NCI-H2171 treated with DMSO at 0.1 percent for 48 hours (cell line): ENCODE measurements around the gene KCNIP4.
"Not testable (repeated sequence)": the region's sequence is repeated elsewhere in the genome, so short reads cannot be mapped to it uniquely, and the experiment has no call there.

ENCODE experiments used
- DNase-seq: peaks from one replicate; lab custom pipeline; 2025; lab: John Stamatoyannopoulos, UW

KCNIP4 gene

DNA sequence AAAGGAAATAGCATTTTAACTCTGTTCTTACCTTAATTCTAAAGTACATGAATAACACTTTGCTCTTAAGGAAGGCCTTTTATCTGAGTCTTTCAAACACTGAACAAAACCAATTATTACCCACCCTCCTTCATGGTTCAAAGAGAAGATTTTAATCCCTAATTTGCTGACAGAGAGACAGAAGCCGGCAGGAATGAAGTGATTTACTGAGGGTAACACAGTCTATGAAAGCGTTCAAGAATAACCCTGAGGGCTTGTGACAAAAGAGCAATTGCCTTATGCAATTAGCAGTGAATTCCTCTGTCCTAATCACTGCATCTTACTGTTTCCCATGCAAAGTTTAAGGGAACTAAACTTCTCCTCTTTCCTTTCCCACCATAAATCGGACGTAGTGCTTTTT is 1104.3 kb downstream of the KCNIP4 start:
- no peak for DNase-seq

DNA sequence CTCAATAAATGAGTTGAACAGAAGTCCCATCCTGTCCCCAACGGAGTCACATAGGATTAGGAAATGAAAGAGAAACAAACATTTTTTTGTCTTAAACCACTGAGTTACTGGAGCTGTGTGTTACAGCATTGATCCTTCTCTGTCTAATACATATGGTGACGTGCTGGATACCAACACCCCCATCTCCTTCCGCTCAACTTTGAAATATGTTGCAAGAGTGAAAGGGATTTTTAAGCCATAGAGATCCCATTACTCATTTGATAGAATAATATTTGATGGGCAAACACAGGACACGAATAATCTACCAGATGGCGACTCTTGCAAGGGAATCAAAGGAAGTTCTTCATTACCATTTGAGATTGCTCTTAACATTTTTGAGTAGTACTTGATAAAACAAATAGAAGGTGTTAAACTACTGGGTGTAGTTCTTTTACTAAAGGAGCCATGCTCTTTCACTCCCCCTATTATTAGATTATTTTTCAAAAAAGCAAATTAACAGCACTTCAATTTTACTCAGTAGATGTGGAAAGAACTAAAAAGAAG is 1107.9 kb downstream of the KCNIP4 start:
- DNase-seq, result no peak

DNA sequence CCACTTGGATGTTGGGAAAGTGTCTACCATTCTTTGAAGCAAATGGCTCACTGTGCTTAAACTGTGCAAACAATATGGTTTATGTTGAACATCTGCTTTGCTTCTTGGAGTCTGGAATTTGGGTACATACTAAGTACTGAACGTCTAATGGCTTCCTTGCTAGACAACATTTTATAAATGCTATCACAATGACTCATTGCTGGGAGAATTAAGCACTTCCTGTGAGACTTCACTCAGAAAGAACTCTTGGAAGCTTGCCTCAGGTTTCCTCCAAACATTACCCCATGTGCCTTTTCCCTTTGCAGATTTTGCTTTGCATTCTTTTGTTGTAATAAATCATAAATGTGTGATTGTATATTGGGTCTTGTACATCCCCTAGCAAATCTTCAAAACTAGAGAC is 1108.6 kb downstream of the KCNIP4 start:
- no peak for DNase-seq

DNA sequence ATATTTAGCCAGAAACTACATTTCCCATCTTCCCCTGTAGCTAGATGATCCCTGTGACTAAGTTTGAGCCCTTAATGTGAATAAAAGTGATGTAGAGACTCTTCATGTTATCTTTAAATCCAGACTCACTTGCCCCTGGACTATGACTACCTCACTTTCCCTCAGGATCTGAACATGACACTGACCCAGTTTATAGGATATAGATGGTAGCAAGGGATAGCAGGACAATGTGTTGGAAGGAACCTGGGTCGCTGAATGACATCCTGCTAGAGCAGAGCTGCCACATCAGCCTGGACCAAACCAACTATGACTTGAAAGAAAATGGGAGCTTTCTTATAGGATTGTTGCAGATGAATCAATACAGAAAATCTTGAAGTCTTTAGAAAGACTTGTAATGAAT is 1110.1 kb downstream of the KCNIP4 start:
- no peak for DNase-seq

DNA sequence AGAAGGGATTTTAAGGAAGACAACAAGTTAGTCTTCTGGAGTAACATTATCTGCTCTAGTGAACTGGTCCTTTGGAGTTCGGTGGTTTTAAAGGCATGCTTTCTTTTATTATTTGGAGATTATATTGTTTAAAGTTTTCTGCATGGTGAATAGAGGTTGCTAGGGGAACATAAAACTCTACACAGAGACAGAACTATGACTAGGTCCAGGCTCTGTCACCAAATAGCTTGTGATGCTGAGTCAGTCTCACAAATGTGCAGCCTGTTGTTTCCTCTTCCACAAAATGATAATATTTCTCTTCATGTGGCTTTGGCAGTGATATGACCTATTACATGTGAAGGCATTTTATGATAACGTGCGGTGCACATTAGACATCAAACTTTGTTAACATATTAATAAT is 1115.7 kb downstream of the KCNIP4 start:
- no peak for DNase-seq

DNA sequence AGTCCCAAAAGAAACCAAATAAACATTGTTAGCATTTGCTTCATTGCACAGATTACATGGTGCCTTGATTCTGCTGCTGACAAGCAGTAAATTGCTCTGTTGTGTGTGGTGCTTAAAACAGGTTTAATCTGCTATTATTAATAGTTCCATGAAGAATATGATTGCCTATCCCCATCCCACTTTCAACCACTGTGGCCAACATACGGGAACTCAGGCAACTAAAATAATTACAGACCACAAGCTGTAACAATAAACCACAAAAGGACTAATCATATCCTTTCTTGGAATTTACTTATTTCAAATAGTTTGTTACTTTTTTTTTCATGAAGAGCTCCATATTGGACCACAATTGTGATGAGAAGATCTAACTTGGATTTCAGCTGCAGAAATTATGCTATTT is 1116.8 kb downstream of the KCNIP4 start:
- DNase-seq, result no peak

DNA sequence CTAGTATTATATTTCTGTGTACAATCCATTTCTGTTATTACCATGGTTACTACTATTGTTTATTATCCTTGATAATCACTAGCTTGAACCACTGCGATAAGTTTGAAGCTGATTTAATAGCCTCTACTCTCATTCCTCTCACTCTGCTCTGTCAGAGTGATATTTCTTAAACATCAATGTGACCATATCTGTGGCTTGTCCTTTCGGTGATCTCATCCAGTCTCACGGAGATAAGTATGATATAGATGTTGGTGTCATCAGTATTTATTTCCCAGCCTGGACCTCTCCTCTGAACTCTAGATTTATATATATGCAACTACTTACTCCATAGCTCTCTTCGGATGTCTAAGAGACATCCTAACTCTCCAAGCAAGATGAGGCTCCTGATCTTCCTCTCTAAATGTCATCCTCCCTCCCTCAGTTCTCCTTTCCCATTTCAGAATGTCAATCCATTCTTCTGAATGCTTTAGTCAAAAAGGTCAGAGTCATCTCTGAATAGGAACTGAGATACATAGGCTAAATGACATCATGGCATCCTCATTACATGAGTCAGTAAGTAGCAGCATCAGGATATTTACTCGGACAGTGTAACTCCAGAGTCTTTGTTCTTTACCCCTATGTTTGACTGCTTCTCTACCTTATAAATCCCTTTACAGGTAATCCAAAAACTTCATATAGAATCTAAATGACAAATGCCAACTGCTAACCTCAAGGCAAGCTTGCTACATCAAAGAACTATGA is 1118.8 kb downstream of the KCNIP4 start:
- no peak for DNase-seq

DNA sequence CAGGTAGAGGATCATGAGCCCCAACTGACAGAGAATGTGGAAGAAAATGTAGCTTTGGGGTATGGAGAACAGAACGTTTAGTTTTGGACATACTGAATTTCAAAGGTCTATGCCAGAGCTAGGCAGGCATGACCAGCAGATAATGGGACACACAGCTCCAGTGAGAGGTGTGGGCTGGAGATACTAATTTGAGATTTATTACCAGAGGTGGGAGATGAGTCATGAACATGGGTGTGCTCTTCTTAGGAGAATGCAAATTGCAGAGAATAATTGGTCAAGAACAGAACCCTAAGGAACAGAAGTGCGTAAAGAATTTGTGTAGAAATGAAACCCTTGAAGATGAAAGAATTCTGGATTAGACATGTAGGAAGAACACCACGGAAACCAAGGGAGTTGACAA is 1123.1 kb downstream of the KCNIP4 start:
- no peak for DNase-seq

DNA sequence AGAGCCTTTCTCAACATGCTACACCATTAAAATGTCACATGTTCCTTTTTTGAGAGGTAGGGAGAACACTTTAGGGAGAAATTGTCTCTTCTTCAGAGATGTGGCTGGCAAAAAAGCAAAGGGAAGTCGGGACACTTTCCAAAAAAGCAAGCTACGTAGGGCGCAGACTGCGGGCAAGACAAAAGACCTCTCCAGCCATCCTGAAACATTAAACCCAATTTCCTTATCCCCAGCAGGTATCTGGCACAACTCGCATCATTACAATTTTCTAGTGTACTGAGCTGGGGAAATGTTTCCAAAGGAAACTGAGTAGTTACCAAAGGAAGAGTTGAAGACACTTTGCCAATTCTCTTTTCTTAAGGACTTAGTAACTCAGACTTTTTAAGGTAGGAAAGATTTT is 1132.3 kb downstream of the KCNIP4 start:
- DNase-seq, result no peak

DNA sequence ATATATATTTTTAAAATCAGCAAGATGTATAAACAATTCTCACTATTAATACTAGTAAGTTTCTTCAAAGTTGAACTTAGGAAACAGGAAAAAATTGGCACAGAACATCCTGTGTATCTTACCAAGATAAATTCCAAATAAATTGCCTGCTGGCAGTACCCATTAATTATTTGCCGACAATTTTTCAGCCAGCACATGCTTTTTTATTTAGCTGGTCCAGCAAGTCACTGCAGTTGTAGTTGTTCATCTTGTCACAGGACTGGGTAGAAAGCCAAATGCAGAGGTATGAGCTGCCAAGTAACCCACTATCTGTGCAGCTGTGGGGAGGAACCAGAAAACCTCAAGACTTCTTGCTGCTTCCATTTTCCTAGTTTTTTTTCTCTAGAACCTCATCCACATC is 1134.9 kb downstream of the KCNIP4 start:
- no peak for DNase-seq

DNA sequence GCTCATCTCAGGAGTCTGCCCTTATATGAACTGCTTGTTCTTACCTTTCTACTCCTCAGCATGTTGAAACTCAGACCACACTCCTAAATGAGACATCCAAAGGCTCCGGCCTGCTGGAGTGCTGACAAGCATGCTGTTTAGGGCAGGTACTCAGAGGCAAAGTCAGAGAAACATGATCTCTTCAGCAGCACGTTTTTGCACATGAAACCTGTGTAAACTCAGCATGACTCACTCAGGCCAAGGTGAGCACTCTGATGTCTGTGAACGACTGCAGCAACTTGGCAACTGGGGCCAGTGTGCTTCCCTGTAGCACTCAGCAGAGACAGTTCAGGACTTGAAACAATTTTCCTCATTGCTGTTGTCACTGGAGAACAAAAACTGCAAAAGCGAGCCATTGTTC is 1138.8 kb downstream of the KCNIP4 start:
- DNase-seq, result no peak

DNA sequence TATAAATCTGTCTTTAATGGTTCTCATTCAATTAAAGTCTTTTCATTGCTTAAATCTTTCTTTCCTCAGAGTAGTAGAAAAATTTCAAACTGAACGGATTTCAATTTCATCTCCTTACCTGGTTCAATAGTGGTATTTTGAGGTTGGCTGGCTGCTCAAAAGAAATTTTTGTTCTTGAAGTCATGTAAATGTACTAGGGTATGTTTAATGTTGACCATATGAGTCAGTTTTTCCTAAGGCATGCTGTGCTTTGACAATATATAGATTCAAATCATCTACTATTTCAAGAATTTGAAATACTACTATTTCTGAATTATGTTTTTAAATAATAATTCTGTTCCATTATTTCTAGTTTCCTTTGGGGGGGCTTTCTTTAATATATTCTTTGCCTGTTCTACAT is 1142.9 kb downstream of the KCNIP4 start:
- no peak for DNase-seq

DNA sequence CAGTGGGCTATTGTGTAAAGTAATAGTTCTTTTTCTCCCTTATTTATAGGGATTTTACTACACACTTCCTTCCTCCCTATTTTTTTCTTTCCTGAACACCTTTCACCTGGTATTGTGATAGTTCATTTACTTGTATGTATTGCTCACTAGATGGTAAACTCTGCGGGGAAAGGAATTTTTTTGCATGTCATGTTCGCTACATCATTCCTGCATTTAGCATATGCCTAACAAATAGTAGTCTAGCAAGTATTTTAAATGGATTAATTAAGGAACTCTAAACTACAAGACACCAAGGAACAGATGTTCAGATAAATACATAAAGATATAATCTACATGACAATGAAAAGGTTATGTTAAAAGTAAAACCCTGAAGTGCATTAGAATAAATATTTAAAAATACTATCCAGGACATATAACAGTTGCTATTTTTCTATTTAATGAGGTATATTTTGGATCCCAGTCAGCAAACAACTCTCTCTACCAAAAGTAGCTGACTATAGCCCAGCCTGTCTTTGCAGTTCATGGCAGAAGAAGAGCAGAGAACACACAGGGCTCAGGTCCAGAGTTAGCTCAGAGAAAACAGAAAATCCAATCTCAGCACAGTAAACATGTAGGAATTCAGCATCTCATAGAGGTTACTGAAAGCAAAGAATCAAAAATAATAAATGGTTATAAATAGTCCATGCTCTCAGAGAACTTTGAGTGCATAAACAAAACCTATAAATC is 1160.5 kb downstream of the KCNIP4 start:
- no peak for DNase-seq

DNA sequence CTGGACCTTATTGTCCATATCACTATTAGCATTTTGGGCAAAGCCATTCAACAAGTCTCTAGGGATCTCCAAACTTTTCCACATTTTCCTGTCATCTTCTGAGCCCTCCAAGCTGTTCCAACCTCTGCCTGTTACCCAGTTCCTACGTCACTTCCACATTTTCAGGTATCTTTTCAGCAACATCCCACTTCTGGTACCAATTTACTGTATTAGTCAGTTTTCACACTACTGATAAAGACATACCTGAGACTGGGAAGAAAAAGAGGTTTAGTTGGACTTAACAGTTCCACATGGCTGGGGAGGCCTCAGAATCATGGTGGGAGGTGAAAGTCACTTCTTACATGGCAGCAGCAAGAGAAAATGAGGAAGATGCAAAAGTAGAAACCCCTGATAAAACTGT is 1165.4 kb downstream of the KCNIP4 start:
- DNase-seq, result not testable (repeated sequence)

DNA sequence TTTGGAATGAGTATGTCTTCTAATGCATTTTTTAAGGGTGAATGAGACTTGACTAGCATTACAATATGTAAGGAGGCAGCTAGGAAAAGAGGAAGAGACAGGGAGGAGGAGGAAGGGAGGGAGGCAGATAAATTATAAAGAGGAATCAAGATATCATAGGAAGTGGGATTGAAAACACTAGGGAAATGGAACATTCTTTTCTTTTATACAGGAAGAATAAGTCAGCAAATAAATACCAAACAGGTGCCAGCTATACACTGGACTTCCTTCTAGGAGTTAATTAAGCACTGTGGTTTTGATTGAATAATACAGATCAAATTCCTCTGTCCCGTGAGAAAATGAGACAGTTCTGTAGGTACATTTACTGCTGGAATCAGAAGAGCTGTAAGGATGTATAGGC is 1169.7 kb downstream of the KCNIP4 start:
- DNase-seq, result no peak

DNA sequence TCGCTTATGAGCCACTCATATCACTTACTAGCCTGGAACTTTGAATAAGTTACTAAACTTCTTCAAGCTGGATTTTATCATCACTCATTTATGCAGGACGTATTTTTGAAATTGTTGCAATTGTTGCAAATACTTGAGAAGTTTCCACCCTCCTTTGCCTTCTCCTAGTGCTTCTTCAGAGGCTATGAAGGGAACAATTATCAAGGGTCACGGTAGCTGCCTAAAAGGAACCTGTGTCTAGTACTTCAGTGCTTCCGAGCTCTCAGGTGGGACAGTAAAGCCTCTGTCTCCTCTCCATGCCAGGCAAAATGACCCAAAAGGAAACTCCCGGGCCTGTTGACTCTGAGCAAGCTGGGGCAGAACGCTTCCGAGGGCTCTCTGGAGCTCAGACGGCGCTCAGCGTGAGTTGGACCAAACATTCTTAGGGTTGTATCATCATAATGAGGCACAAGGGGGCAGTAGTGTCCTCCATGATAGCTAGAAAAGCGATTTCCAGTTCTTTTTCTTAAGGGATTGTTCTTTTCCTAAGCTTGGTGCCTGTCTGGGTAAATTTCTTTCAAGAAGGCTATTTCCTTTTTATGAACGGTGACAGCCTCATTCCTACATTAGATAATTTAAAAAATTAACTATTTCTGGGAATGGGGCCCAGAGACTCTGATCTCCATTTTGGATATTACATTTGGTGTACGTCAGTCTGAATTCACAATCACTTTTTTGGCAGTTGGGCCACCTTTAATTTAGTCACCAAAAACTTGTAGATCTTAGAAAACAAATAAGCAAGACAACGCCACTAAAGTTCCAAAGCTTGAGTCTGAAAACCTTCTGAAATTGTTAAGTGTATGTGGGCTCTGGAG is 1175.2 kb downstream of the KCNIP4 start:
- DNase-seq, result peak; percentile 22

DNA sequence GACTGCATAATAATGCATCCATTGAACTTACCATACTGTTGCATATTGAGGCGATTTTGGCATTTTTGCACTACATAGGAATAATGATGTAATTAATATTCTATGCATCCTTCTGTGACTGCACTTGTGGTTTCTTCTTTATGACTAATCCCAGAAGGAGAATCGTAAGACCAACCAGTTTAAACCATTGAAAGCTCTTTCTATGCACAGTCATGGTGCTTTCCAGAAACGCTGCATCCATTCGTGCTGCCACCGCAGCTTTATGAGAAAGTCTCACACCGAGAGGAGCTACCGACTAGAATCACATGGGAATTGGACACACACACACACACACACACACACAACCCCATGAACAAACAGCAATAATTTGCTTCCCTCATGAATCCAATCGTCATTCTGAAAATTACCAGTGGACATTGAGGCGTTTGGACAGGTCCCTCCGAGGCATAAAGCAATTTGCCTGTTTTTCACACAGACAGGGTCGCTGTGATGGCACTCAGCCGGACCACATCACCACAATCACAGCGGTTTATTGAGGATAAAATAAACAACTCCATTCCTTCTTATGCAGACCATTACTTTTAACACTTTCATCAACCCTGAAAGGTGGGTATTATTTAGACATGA is 1184.1 kb downstream of the KCNIP4 start:
- DNase-seq, result no peak

DNA sequence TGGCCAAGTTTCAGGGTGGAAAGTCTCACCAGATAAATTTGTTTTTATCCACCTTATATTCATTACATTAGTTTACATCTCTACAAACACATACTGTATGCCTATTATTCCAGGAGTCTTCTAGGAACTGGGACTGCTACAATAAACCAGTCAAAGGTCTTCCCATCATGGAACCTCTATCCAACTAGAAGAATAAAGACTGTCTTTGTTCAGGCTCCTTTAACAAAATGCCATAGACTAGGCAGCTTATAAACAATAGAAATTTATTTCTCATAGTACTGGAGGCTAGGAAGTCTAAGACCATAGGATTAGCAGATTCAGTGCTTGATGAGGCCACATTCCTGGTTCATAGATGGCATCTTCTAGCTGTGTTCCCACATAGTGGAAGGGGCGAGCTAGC is 1186.7 kb downstream of the KCNIP4 start:
- DNase-seq, result no peak

DNA sequence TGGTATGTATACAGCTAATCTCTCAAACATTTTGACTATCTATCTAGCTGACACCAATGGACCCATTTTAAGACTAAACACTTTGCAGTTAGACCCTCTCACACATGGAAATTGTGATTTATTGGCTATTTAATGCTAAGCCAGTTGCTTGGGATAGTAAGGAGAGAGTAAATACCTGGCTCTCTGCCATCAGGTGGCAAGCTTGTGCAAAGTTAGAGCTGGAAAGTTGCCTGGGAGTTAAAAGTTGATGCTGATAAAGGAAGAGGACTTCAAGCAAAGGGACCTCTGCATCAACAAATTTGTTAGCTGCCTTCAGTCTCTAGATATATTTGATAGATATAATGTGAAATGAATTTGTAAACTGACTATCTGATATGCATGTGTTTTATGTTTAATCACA is 1187.2 kb downstream of the KCNIP4 start:
- no peak for DNase-seq

DNA sequence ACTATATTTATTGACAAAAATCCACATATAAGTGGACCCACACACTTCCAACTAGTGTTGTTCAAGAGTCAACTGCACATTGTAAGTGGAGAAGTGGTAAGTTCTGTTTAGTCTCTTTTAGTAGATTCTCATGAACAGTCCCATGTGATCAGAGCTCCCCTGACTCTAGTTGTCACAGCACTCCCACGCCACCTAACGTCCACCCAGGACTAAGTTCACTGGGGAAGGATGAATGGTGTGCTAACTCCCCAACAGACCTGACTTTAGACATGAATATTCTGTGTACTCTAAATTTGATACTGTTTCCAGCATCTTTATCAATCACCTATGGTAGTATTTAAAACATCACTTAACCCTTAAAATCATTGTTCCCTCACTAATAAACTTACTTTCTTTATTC is 1188.5 kb downstream of the KCNIP4 start:
- DNase-seq, result no peak

DNA sequence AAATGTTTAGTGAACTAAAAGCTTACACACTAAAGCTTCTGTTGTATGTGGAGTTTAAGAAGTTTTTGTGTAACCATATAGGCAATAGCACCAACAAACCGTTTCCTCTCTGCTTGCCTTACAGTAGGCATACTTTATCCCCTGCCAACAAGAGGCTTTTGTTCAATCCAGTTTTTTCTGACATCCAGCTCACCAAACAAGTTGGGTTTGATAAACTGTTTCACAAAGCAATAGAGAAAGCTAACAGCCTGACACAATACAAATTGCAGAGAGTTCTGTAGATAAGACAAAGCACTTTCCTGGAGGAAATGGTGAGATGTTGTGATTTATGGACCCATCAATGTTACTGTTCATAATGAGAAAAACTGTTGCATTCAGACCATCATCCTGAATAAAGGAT is 1194.5 kb downstream of the KCNIP4 start:
- no peak for DNase-seq

DNA sequence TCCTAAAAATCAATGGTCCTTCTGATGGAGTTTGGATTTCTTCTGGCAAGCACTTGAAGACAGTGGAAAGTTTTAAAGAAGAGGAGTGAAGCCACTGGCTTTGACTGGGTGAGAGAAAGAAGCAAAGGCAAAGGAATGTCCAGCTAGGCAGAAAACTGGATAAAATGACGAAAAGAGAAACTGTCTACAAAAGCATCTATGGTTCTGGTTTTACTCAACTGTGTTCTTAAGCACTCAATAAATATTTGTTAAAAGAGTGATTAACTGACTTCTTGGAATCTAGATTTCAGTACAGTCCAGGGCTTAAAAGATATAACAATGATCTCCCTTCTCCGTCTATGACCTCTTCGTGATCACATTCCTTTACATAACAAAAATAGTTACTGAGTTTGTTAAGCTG is 1195.9 kb downstream of the KCNIP4 start:
- DNase-seq, result no peak
